Activated CD4-positive, alpha-beta T cell treated with anti-CD3 and anti-CD28 coated beads, Interleukin-2, amount 50 U/mL, for 1 hour (primary cell): ENCODE measurements around the gene TNFRSF13B.

Experiments used
- DNase-seq: peaks from one replicate; pipeline ENCODE4 v3.0.0-alpha.2; 2020

Gene TNFRSF13B

GRCh38 chr17:16953841-16954240 is 18.1 kb downstream of the TNFRSF13B start:
- no peak for DNase-seq

GRCh38 chr17:16953347-16953746 is 18.6 kb downstream of the TNFRSF13B start:
- no peak for DNase-seq

GRCh38 chr17:16952401-16952800 is 19.5 kb downstream of the TNFRSF13B start:
- no peak for DNase-seq

- DNase-seq, result no peak
Measured at GRCh38 chr17:16950488-16950887, 21.4 kb downstream of the TNFRSF13B start.

- no peak for DNase-seq
Measured at GRCh38 chr17:16948587-16949376, 23.1 kb downstream of the TNFRSF13B start.

GRCh38 chr17:16947470-16947869 is 24.4 kb downstream of the TNFRSF13B start:
- no peak for DNase-seq

- DNase-seq, result no peak
Measured at GRCh38 chr17:16945663-16946218, 26.2 kb downstream of the TNFRSF13B start.

GRCh38 chr17:16945136-16945482 is 26.8 kb downstream of the TNFRSF13B start:
- no peak for DNase-seq

- DNase-seq, result no peak
Measured at GRCh38 chr17:16944334-16945135, 27.4 kb downstream of the TNFRSF13B start.

- DNase-seq, result no peak
Measured at GRCh38 chr17:16943541-16944333, 28.2 kb downstream of the TNFRSF13B start.

GRCh38 chr17:16943032-16943352 is 28.9 kb downstream of the TNFRSF13B start:
- no peak for DNase-seq

- no peak for DNase-seq
Measured at GRCh38 chr17:16942141-16943031, 29.5 kb downstream of the TNFRSF13B start.

- no peak for DNase-seq
Measured at GRCh38 chr17:16941072-16942036, 30.6 kb downstream of the TNFRSF13B start.

GRCh38 chr17:16940116-16940881 is 31.6 kb downstream of the TNFRSF13B start:
- DNase-seq, result no peak

GRCh38 chr17:16939606-16940115 is 32.3 kb downstream of the TNFRSF13B start:
- DNase-seq, result no peak

- DNase-seq, result no peak
Measured at GRCh38 chr17:16939208-16939576, 32.7 kb downstream of the TNFRSF13B start.

GRCh38 chr17:16938496-16939207 is 33.3 kb downstream of the TNFRSF13B start:
- no peak for DNase-seq

- DNase-seq, result no peak
Measured at GRCh38 chr17:16938031-16938430, 33.9 kb downstream of the TNFRSF13B start.

- DNase-seq, result no peak
Measured at GRCh38 chr17:16937431-16937830, 34.5 kb downstream of the TNFRSF13B start.
